ENCODE results near the gene SPINT2. TPM values are rescaled to one million over a fixed set of nuclear protein-coding genes. Genes with fewer than 3 reads are reported as not detected.

The SPINT2 gene, protein sequence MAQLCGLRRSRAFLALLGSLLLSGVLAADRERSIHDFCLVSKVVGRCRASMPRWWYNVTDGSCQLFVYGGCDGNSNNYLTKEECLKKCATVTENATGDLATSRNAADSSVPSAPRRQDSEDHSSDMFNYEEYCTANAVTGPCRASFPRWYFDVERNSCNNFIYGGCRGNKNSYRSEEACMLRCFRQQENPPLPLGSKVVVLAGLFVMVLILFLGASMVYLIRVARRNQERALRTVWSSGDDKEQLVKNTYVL
- total RNA-seq (2021; ENCODE audit: unreplicated experiment) = 1,006 TPM
- 1,788 TPM for polyA plus RNA-seq (2012; ENCODE audit: insufficient read length)
- Bru-seq, nascent RNA = percentile 94 among the genes with signal in this experiment
- BruChase-seq, experiment 1, labeled RNA remaining after a 2-hour chase = percentile 88 among the genes with signal in this experiment
- BruChase-seq, experiment 2, labeled RNA remaining after a 6-hour chase = percentile 94 among the genes with signal in this experiment
- long read RNA-seq, transcript SPINT2-202 (6 exons, 1,367 nt) = minor isoform, 49 of 2,482 reads
- long read RNA-seq, transcript SPINT2-204 (7 exons, 1,246 nt) = minor isoform, 8 of 2,482 reads
- long read RNA-seq, transcript SPINT2-201 (7 exons, 1,802 nt) = major isoform, 2,133 of 2,482 reads
- long read RNA-seq, partial matches to known transcripts = 176 of 2,482 reads
- long read RNA-seq, other reads (novel, unspliced or antisense) = 115 of 2,482 reads

DNA sequence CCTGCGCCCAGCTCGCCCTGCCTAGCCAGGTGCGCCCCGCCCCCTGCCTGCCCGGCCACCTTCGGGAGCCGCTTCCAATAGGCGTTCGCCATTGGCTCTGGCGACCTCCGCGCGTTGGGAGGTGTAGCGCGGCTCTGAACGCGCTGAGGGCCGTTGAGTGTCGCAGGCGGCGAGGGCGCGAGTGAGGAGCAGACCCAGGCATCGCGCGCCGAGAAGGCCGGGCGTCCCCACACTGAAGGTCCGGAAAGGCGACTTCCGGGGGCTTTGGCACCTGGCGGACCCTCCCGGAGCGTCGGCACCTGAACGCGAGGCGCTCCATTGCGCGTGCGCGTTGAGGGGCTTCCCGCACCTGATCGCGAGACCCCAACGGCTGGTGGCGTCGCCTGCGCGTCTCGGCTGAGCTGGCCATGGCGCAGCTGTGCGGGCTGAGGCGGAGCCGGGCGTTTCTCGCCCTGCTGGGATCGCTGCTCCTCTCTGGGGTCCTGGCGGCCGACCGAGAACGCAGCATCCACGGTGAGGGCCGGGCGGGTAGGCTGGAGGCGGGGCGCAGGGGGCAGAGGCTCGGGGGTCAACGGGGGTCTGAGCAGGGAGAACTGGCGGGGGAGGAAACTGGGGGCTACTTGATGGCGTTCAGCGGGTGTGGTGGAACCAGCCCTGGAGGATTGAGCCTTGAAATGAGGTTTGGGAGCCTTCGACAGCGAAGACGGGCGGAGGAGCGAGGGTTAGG, at the start of gene SPINT2:
TSS of gene SPINT2 (plus strand) at position 88 of the 727 bp plus-strand sequence. CDS start at position 408, 320 bp downstream.
- Histone ChIP-seq H3K9me3 (ENCODE audit: control insufficient read depth, insufficient read depth, low read depth, low read length) (no peaks in the 10 kb centered on the region), H3K27ac (ENCODE audit: low read length) (peak within 1 kb of the TSS; percentile 99), H3K4me1 (ENCODE audit: control insufficient read depth, insufficient read depth, low read length) (peaks cover 39% of the 10 kb centered on the region), H3K36me3 (ENCODE audit: control insufficient read depth, insufficient read depth, low read length) (no peaks in the 10 kb centered on the region), H3K4me3 (ENCODE audit: low read depth in 2 of 2, low read length in 2 of 2) (peak within 1 kb of the TSS; percentile 65 to 97), H3K27me3 (ENCODE audit: control insufficient read depth, insufficient read depth, low read length) (no peaks in the 10 kb centered on the region)
- no peak for DNase-seq (ENCODE audit: low read depth, low spot score)
- intact Hi-C loops (cut with micrococcal nuclease; ENCODE audit: unreplicated experiment) = no loop called here
- BruUV-seq (replicated peaks) = no TSS peak
- in situ Hi-C loops (cut with HindIII; ENCODE audit: low pct_unique_long_range_greater_than_20kb, low sequenced_read_pairs) = no loop called here
- ChIA-PET POLR2A (interaction anchor here (0.6 kb wide), 1 partner anchor 18 kb away, joined by 3 read pairs; no protein-coding TSS in a partner anchor), CTCF (interaction anchor here (1.0 kb wide), 1 partner anchor 34 kb away, joined by 3 read pairs; no protein-coding TSS in a partner anchor)
- TF ChIP-seq, protein P1, sequence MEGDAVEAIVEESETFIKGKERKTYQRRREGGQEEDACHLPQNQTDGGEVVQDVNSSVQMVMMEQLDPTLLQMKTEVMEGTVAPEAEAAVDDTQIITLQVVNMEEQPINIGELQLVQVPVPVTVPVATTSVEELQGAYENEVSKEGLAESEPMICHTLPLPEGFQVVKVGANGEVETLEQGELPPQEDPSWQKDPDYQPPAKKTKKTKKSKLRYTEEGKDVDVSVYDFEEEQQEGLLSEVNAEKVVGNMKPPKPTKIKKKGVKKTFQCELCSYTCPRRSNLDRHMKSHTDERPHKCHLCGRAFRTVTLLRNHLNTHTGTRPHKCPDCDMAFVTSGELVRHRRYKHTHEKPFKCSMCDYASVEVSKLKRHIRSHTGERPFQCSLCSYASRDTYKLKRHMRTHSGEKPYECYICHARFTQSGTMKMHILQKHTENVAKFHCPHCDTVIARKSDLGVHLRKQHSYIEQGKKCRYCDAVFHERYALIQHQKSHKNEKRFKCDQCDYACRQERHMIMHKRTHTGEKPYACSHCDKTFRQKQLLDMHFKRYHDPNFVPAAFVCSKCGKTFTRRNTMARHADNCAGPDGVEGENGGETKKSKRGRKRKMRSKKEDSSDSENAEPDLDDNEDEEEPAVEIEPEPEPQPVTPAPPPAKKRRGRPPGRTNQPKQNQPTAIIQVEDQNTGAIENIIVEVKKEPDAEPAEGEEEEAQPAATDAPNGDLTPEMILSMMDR (IDR thresholded peaks at IDR 0.05) = no peak
- no peak for TF ChIP-seq SIN3A (IDR thresholded peaks at IDR 0.05; ENCODE audit: borderline replicate concordance, insufficient read depth, low read depth, low read length)
- no peak for TF ChIP-seq TCF7L2 (IDR thresholded peaks at IDR 0.05; ENCODE audit: low read depth, low read length)
- peak; percentile 42; the same call in 1 of the 2 replicates for TF ChIP-seq POLR2AphosphoS5 (IDR thresholded peaks at IDR 0.05; ENCODE audit: low read depth, low read length)
- TF ChIP-seq, protein P2, sequence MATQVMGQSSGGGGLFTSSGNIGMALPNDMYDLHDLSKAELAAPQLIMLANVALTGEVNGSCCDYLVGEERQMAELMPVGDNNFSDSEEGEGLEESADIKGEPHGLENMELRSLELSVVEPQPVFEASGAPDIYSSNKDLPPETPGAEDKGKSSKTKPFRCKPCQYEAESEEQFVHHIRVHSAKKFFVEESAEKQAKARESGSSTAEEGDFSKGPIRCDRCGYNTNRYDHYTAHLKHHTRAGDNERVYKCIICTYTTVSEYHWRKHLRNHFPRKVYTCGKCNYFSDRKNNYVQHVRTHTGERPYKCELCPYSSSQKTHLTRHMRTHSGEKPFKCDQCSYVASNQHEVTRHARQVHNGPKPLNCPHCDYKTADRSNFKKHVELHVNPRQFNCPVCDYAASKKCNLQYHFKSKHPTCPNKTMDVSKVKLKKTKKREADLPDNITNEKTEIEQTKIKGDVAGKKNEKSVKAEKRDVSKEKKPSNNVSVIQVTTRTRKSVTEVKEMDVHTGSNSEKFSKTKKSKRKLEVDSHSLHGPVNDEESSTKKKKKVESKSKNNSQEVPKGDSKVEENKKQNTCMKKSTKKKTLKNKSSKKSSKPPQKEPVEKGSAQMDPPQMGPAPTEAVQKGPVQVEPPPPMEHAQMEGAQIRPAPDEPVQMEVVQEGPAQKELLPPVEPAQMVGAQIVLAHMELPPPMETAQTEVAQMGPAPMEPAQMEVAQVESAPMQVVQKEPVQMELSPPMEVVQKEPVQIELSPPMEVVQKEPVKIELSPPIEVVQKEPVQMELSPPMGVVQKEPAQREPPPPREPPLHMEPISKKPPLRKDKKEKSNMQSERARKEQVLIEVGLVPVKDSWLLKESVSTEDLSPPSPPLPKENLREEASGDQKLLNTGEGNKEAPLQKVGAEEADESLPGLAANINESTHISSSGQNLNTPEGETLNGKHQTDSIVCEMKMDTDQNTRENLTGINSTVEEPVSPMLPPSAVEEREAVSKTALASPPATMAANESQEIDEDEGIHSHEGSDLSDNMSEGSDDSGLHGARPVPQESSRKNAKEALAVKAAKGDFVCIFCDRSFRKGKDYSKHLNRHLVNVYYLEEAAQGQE (IDR thresholded peaks at IDR 0.05; ENCODE audit: insufficient read depth in 1 of 2, low read depth in 2 of 2, low read length in 1 of 2) = no peak
- peak; percentile 30 for ATAC-seq

DNA sequence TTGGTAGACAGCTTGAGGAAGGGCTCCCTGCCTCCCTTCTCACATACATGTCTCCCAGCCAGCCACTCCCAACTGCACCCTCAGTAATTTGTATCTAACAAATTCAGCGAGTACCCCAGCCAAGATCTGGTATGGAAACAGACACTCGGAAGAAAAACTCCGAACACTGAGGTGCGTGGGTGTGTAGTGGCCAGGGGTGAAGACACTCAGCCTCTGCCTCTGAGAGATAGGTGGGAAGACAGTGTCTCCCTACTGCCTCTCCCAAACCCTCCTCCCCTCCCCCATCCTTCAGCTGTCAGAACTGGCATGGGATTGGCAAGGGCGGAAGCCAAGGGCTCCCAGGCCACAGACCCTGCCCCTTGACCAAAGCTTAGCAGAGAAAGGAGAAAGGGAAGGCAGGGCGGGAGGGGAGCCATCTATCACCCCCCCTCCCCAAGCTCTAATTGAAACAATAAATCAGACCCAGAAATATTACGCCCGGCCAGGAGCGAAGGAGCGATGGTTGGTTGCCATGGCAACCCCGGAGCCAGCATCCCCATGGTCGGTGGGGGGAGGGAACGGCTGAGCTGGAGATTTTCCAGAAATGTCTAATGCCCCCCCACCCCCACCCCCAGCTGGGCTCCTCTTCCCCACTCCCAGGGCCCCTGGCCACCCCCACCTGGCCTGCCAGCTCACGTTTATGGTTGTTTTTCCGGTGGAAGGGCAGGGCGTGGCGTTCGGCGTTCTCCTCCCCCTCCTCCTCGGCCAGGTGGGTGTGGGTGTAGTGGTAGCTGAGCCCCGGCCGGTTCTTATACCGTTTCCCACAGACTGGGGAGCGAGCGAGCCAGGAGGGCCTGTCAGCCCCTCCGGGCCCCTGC, 47.4 kb upstream of the SPINT2 start:
- Histone ChIP-seq H3K9me3 (ENCODE audit: control insufficient read depth, insufficient read depth, low read depth, low read length) (no peaks in the 10 kb centered on the region), H3K4me1 (ENCODE audit: control insufficient read depth, insufficient read depth, low read length) (0 out of 2 replicates have a peak, but pooled peaks cover 3% of the 10 kb centered on the region), H3K4me3 (ENCODE audit: low read depth in 2 of 2, low read length in 2 of 2) (no peak overlapping the region), H3K36me3 (ENCODE audit: control insufficient read depth, insufficient read depth, low read length) (no peaks in the 10 kb centered on the region), H3K27me3 (ENCODE audit: control insufficient read depth, insufficient read depth, low read length) (no peaks in the 10 kb centered on the region), H3K27ac (ENCODE audit: low read length) (no peak overlapping the region)
- DNase-seq (ENCODE audit: low read depth, low spot score) (no peak), ATAC-seq (no peak)
- intact Hi-C loops (cut with micrococcal nuclease; ENCODE audit: unreplicated experiment) = no loop called here
- TF ChIP-seq, protein P1 (IDR thresholded peaks at IDR 0.05) = no peak
- TF ChIP-seq TCF7L2 (IDR thresholded peaks at IDR 0.05; ENCODE audit: low read depth, low read length) (no peak), SIN3A (IDR thresholded peaks at IDR 0.05; ENCODE audit: borderline replicate concordance, insufficient read depth, low read depth, low read length) (no peak), POLR2AphosphoS5 (IDR thresholded peaks at IDR 0.05; ENCODE audit: low read depth, low read length) (no peak)
- TF ChIP-seq, protein P2 (IDR thresholded peaks at IDR 0.05; ENCODE audit: insufficient read depth in 1 of 2, low read depth in 2 of 2, low read length in 1 of 2) = no peak
- POLR2A ChIA-PET = interaction anchor here (0.6 kb wide), 1 partner anchor 63 kb away, joined by 3 read pairs; no protein-coding TSS in a partner anchor
- in situ Hi-C loops (cut with HindIII; ENCODE audit: low pct_unique_long_range_greater_than_20kb, low sequenced_read_pairs) = no loop called here
- BruUV-seq (replicated peaks) = no TSS peak
- CTCF ChIA-PET = interaction anchor here (1.2 kb wide), 1 partner anchor 8 kb away, joined by 6 read pairs; no protein-coding TSS in a partner anchor

Measured in Panc1 (cell line).